IgD-negative memory B cell (primary cell): Measurements from ENCODE around the gene PCGF1. TPM values are rescaled to one million over a fixed set of nuclear protein-coding genes. Genes with fewer than 3 reads are reported as not detected.

Experiments
- H3K27ac Mint-ChIP-seq, 3 donors: one replicate each; pipeline ENCODE4 v1.8.0; 2020 to 2022; ENCODE audit warnings: mild to moderate bottlenecking in 3 of 3, mixed read lengths in 3 of 3, moderate library complexity in 1 of 3
- H3K27me3 Mint-ChIP-seq: one replicate; pipeline ENCODE4 v1.8.0; 2021; ENCODE audit warnings: mixed read lengths
- H3K36me3 Mint-ChIP-seq: one replicate; pipeline ENCODE4 v1.8.0; 2020; ENCODE audit warnings: mild to moderate bottlenecking, mixed read lengths
- H3K4me1 Mint-ChIP-seq, 3 donors: one replicate each; pipeline ENCODE4 v1.8.0; 2020 to 2022; ENCODE audit warnings: mixed read lengths in 3 of 3, mild to moderate bottlenecking in 1 of 3
- H3K4me3 Mint-ChIP-seq, 4 donors: one replicate each; pipeline ENCODE4 v1.8.0; 2020 to 2022; ENCODE audit warnings: mild to moderate bottlenecking in 4 of 4, mixed read lengths in 4 of 4, moderate library complexity in 3 of 4
- H3K9me3 Mint-ChIP-seq, 3 donors: one replicate each; pipeline ENCODE4 v1.8.0; 2020 to 2021; ENCODE audit warnings: mixed read lengths in 3 of 3, mild to moderate bottlenecking in 1 of 3
- polyA plus RNA-seq: library from polyadenylated mRNA; unstranded; fragments of 300-500 nt; fragmentation: Illumina TruSeq; gene quantifications from one replicate; pipeline ENCODE4 v1.2.3, GENCODE V29; 2021

Gene PCGF1
- polyA plus RNA-seq, 1 donor from 2014 or later = 14.7 TPM

GRCh38 chr2:74548285-74548899 lies 40.9 kb upstream of the PCGF1 start:
- Mint-ChIP-seq H3K36me3 (no peaks in the 10 kb centered on the region), H3K27me3 (peaks cover 20% of the 10 kb centered on the region), H3K4me3 (peak overlapping the region; percentile 80 to 92 (median 88)), H3K4me1 (peaks cover 12 to 17% (median 16%) of the 10 kb centered on the region in 3 donors), H3K27ac (peak overlapping the region in 2 of 3 donors; percentile 13 to 16), H3K9me3 (no peaks in the 10 kb centered on the region)

- no peak overlapping the region for H3K4me3 Mint-ChIP-seq
- H3K27ac Mint-ChIP-seq = no peak overlapping the region
- H3K27me3 Mint-ChIP-seq = peaks cover 18% of the 10 kb centered on the region
- H3K36me3 Mint-ChIP-seq = no peaks in the 10 kb centered on the region
- no peaks in the 10 kb centered on the region for H3K9me3 Mint-ChIP-seq
- peaks cover 10 to 17% (median 12%) of the 10 kb centered on the region in 3 donors for H3K4me1 Mint-ChIP-seq
Measured at GRCh38 chr2:74546004-74546403, 38.5 kb upstream of the PCGF1 start.

- Mint-ChIP-seq H3K4me3 (peak overlapping the region in 1 of 4 donors; percentile 7), H3K4me1 (peaks cover 13 to 18% (median 15%) of the 10 kb centered on the region in 3 donors), H3K36me3 (no peaks in the 10 kb centered on the region), H3K9me3 (no peaks in the 10 kb centered on the region), H3K27me3 (peaks cover 16% of the 10 kb centered on the region), H3K27ac (no peak overlapping the region)
Measured at GRCh38 chr2:74544634-74545033, 37.1 kb upstream of the PCGF1 start.

- peaks cover 0 to 2% (median 0%) of the 10 kb centered on the region in 3 donors for H3K9me3 Mint-ChIP-seq
- H3K27ac Mint-ChIP-seq = peak overlapping the region in 2 of 3 donors; percentile 20 to 35
- H3K4me3 Mint-ChIP-seq = peak overlapping the region in 1 of 4 donors; percentile 82
- peaks cover 23 to 28% (median 23%) of the 10 kb centered on the region in 3 donors for H3K4me1 Mint-ChIP-seq
- peaks cover 6% of the 10 kb centered on the region for H3K27me3 Mint-ChIP-seq
- peaks cover 6% of the 10 kb centered on the region for H3K36me3 Mint-ChIP-seq
Measured at GRCh38 chr2:74542978-74543377, 35.5 kb upstream of the PCGF1 start.

GRCh38 chr2:74540291-74540690 lies 32.8 kb upstream of the PCGF1 start:
- Mint-ChIP-seq H3K9me3 (peaks cover 0 to 2% (median 0%) of the 10 kb centered on the region in 3 donors), H3K4me1 (peaks cover 25 to 32% (median 27%) of the 10 kb centered on the region in 3 donors), H3K27ac (peak overlapping the region in 1 of 3 donors; percentile 25), H3K36me3 (peaks cover 6% of the 10 kb centered on the region), H3K4me3 (peak overlapping the region in 3 of 4 donors; percentile 19 to 95 (median 82)), H3K27me3 (no peaks in the 10 kb centered on the region)

- Mint-ChIP-seq H3K36me3 (peaks cover 6% of the 10 kb centered on the region), H3K4me3 (peak overlapping the region; percentile 82 to 95 (median 86)), H3K9me3 (peaks cover 0 to 2% (median 0%) of the 10 kb centered on the region in 3 donors), H3K4me1 (peaks cover 25 to 28% (median 27%) of the 10 kb centered on the region in 3 donors), H3K27ac (peak overlapping the region; percentile 54 to 96 (median 91)), H3K27me3 (no peaks in the 10 kb centered on the region)
Measured at GRCh38 chr2:74538881-74539339, 31.4 kb upstream of the PCGF1 start.

GRCh38 chr2:74537140-74537539 lies 29.6 kb upstream of the PCGF1 start:
- H3K9me3 Mint-ChIP-seq = peaks cover 0 to 2% (median 0%) of the 10 kb centered on the region in 3 donors
- H3K4me3 Mint-ChIP-seq = peak overlapping the region in 1 of 4 donors; percentile 82
- peaks cover 6% of the 10 kb centered on the region for H3K36me3 Mint-ChIP-seq
- no peaks in the 10 kb centered on the region for H3K27me3 Mint-ChIP-seq
- no peak overlapping the region for H3K27ac Mint-ChIP-seq
- peaks cover 25 to 29% (median 26%) of the 10 kb centered on the region in 3 donors for H3K4me1 Mint-ChIP-seq

GRCh38 chr2:74536166-74536950 lies 28.9 kb upstream of the PCGF1 start:
- H3K4me1 Mint-ChIP-seq = peaks cover 31 to 36% (median 32%) of the 10 kb centered on the region in 3 donors
- H3K36me3 Mint-ChIP-seq = peaks cover 6% of the 10 kb centered on the region
- no peaks in the 10 kb centered on the region for H3K27me3 Mint-ChIP-seq
- no peak overlapping the region for H3K4me3 Mint-ChIP-seq
- H3K9me3 Mint-ChIP-seq = peaks cover 0 to 2% (median 0%) of the 10 kb centered on the region in 3 donors
- H3K27ac Mint-ChIP-seq = no peak overlapping the region

- Mint-ChIP-seq H3K4me3 (no peak overlapping the region), H3K9me3 (peaks cover 0 to 2% (median 0%) of the 10 kb centered on the region in 3 donors), H3K27me3 (no peaks in the 10 kb centered on the region), H3K27ac (no peak overlapping the region), H3K4me1 (peaks cover 34 to 41% (median 40%) of the 10 kb centered on the region in 3 donors), H3K36me3 (peaks cover 6% of the 10 kb centered on the region)
Measured at GRCh38 chr2:74535440-74535965, 28.0 kb upstream of the PCGF1 start.

GRCh38 chr2:74534411-74534810 lies 26.9 kb upstream of the PCGF1 start:
- H3K27me3 Mint-ChIP-seq = no peaks in the 10 kb centered on the region
- H3K9me3 Mint-ChIP-seq = peaks cover 0 to 2% (median 0%) of the 10 kb centered on the region in 3 donors
- peaks cover 35 to 38% (median 37%) of the 10 kb centered on the region in 3 donors for H3K4me1 Mint-ChIP-seq
- no peak overlapping the region for H3K4me3 Mint-ChIP-seq
- peaks cover 6% of the 10 kb centered on the region for H3K36me3 Mint-ChIP-seq
- H3K27ac Mint-ChIP-seq = no peak overlapping the region

- Mint-ChIP-seq H3K4me1 (peaks cover 29 to 35% (median 32%) of the 10 kb centered on the region in 3 donors), H3K27ac (peak overlapping the region in 1 of 3 donors; percentile 51), H3K4me3 (peak overlapping the region in 1 of 4 donors; percentile 36), H3K9me3 (peaks cover 0 to 2% (median 0%) of the 10 kb centered on the region in 3 donors), H3K36me3 (peaks cover 2% of the 10 kb centered on the region), H3K27me3 (no peaks in the 10 kb centered on the region)
Measured at GRCh38 chr2:74533464-74533863, 26.0 kb upstream of the PCGF1 start.

- H3K4me1 Mint-ChIP-seq = peaks cover 21 to 31% (median 30%) of the 10 kb centered on the region in 3 donors
- H3K27ac Mint-ChIP-seq = peak overlapping the region; percentile 0 to 91 (median 81)
- H3K4me3 Mint-ChIP-seq = peak overlapping the region; percentile 72 to 87 (median 76)
- H3K36me3 Mint-ChIP-seq = no peaks in the 10 kb centered on the region
- H3K27me3 Mint-ChIP-seq = no peaks in the 10 kb centered on the region
- no peaks in the 10 kb centered on the region for H3K9me3 Mint-ChIP-seq
Measured at GRCh38 chr2:74532222-74532621, 24.7 kb upstream of the PCGF1 start.

GRCh38 chr2:74531666-74532065 lies 24.2 kb upstream of the PCGF1 start:
- peak overlapping the region; percentile 0 to 91 (median 81) for H3K27ac Mint-ChIP-seq
- H3K4me1 Mint-ChIP-seq = peaks cover 22 to 32% (median 31%) of the 10 kb centered on the region in 3 donors
- peak overlapping the region in 3 of 4 donors; percentile 72 to 87 (median 73) for H3K4me3 Mint-ChIP-seq
- H3K9me3 Mint-ChIP-seq = no peaks in the 10 kb centered on the region
- H3K27me3 Mint-ChIP-seq = no peaks in the 10 kb centered on the region
- H3K36me3 Mint-ChIP-seq = peaks cover 2% of the 10 kb centered on the region

- Mint-ChIP-seq H3K4me1 (peaks cover 28 to 37% (median 37%) of the 10 kb centered on the region in 3 donors), H3K9me3 (no peaks in the 10 kb centered on the region), H3K36me3 (peaks cover 7% of the 10 kb centered on the region), H3K27ac (peak overlapping the region; percentile 81 to 99 (median 94)), H3K4me3 (peak overlapping the region; percentile 87 to 97 (median 96)), H3K27me3 (no peaks in the 10 kb centered on the region)
Measured at GRCh38 chr2:74530239-74531187, 23.0 kb upstream of the PCGF1 start.
